IPS DF 6.9 (cell line): ENCODE results near the gene DAAM2.

Experiments
- DNase-seq: peaks from one replicate; pipeline ENCODE4 v3.0.0-alpha.2; 2013; ENCODE audit warnings: low read depth, low spot score
- H3K27ac ChIP-seq: one replicate; pipeline ENCODE4 v1.5.1; 2013; ENCODE audit warnings: low read length, control low read depth
- H3K27me3 ChIP-seq: 2 replicates; pipeline ENCODE4 v1.6.1; 2013; ENCODE audit warnings: mild to moderate bottlenecking, low read length; ENCODE audit not compliant: control insufficient read depth, insufficient read depth
- H3K36me3 ChIP-seq: 2 replicates; pipeline ENCODE4 v1.6.1; 2013; ENCODE audit warnings: low read length; ENCODE audit not compliant: control insufficient read depth, insufficient read depth
- H3K4me1 ChIP-seq: 2 replicates; pipeline ENCODE4 v1.6.1; 2013; ENCODE audit warnings: low read length; ENCODE audit not compliant: control insufficient read depth, insufficient read depth
- H3K4me3 ChIP-seq: 2 replicates; pipeline ENCODE4 v1.5.1; 2013; ENCODE audit warnings: mild to moderate bottlenecking, low read length
- H3K9me3 ChIP-seq: 2 replicates; pipeline ENCODE4 v1.6.1; 2013; ENCODE audit warnings: low read length, inconsistent platforms; ENCODE audit not compliant: control insufficient read depth, insufficient read depth
- WGBS: extraction: QIAGEN DNeasy Blood & Tissue Kit; methylation state at CpG from one replicate; pipeline ENCODE4 v1.1.7; 2013; ENCODE audit warnings: mixed read lengths, missing lambda C conversion rate; ENCODE audit not compliant: insufficient read length, insufficient coverage; 5-methylcytosine and 5-hydroxymethylcytosine counted together

DAAM2 gene

GRCh38 chr6:39892490-39893129, 100.4 kb downstream of the DAAM2 start:
- DNase-seq = peak; percentile 29
- no peaks in the 10 kb centered on the region for H3K27me3 ChIP-seq
- no CpG with 5 or more reads among the region's 2 CpGs for WGBS
- no peaks in the 10 kb centered on the region for H3K36me3 ChIP-seq
- H3K4me3 ChIP-seq = no peak overlapping the region
- H3K4me1 ChIP-seq = no peaks in the 10 kb centered on the region
- H3K9me3 ChIP-seq = no peaks in the 10 kb centered on the region
- H3K27ac ChIP-seq = no peak overlapping the region

GRCh38 chr6:39893286-39893685, 101.1 kb downstream of the DAAM2 start:
- no peaks in the 10 kb centered on the region for H3K36me3 ChIP-seq
- H3K27me3 ChIP-seq = no peaks in the 10 kb centered on the region
- H3K4me1 ChIP-seq = peaks cover 2% of the 10 kb centered on the region; the same call in 1 of the 2 replicates
- WGBS = no CpG with 5 or more reads among the region's 8 CpGs
- H3K4me3 ChIP-seq = no peak overlapping the region
- H3K27ac ChIP-seq = no peak overlapping the region
- no peak for DNase-seq
- H3K9me3 ChIP-seq = no peaks in the 10 kb centered on the region

GRCh38 chr6:39896701-39897100, 104.5 kb downstream of the DAAM2 start:
- H3K4me1 ChIP-seq = peaks cover 2% of the 10 kb centered on the region; the same call in 1 of the 2 replicates
- no peak overlapping the region for H3K4me3 ChIP-seq
- H3K9me3 ChIP-seq = no peaks in the 10 kb centered on the region
- WGBS = no CpG with 5 or more reads among the region's 12 CpGs
- DNase-seq = no peak
- H3K27ac ChIP-seq = no peak overlapping the region
- H3K36me3 ChIP-seq = no peaks in the 10 kb centered on the region
- H3K27me3 ChIP-seq = no peaks in the 10 kb centered on the region

- WGBS = no CpG with 5 or more reads among the region's 3 CpGs
- H3K36me3 ChIP-seq = no peaks in the 10 kb centered on the region
- H3K27me3 ChIP-seq = no peaks in the 10 kb centered on the region
- no peak overlapping the region for H3K27ac ChIP-seq
- H3K4me1 ChIP-seq = peaks cover 2% of the 10 kb centered on the region; the same call in 1 of the 2 replicates
- no peak overlapping the region for H3K4me3 ChIP-seq
- H3K9me3 ChIP-seq = no peaks in the 10 kb centered on the region
- no peak for DNase-seq
Measured at GRCh38 chr6:39897698-39898097, 105.5 kb downstream of the DAAM2 start.

GRCh38 chr6:39898625-39899024, 106.4 kb downstream of the DAAM2 start:
- Histone ChIP-seq H3K27ac (no peak overlapping the region), H3K4me1 (peaks cover 2% of the 10 kb centered on the region; the same call in 1 of the 2 replicates), H3K4me3 (no peak overlapping the region), H3K27me3 (no peaks in the 10 kb centered on the region), H3K9me3 (no peaks in the 10 kb centered on the region), H3K36me3 (no peaks in the 10 kb centered on the region)
- DNase-seq = no peak
- WGBS = no CpG with 5 or more reads among the region's 4 CpGs

- H3K4me1 ChIP-seq = peaks cover 2% of the 10 kb centered on the region; the same call in 1 of the 2 replicates
- H3K9me3 ChIP-seq = no peaks in the 10 kb centered on the region
- WGBS = no CpG with 5 or more reads among the region's 10 CpGs
- H3K27me3 ChIP-seq = no peaks in the 10 kb centered on the region
- H3K36me3 ChIP-seq = no peaks in the 10 kb centered on the region
- DNase-seq = no peak
- no peak overlapping the region for H3K27ac ChIP-seq
- H3K4me3 ChIP-seq = no peak overlapping the region
Measured at GRCh38 chr6:39899554-39900295, 107.5 kb downstream of the DAAM2 start.

GRCh38 chr6:39901116-39901655, 109.0 kb downstream of the DAAM2 start:
- Histone ChIP-seq H3K4me3 (no peak overlapping the region), H3K27ac (no peak overlapping the region), H3K27me3 (no peaks in the 10 kb centered on the region), H3K36me3 (peaks cover 2% of the 10 kb centered on the region; the same call in 1 of the 2 replicates), H3K9me3 (no peaks in the 10 kb centered on the region), H3K4me1 (peaks cover 2% of the 10 kb centered on the region; the same call in 1 of the 2 replicates)
- DNase-seq = no peak
- no CpG with 5 or more reads among the region's 10 CpGs for WGBS

GRCh38 chr6:39901670-39902069, 109.5 kb downstream of the DAAM2 start:
- peaks cover 2% of the 10 kb centered on the region; the same call in 1 of the 2 replicates for H3K4me1 ChIP-seq
- peaks cover 7% of the 10 kb centered on the region for H3K36me3 ChIP-seq
- H3K27me3 ChIP-seq = no peaks in the 10 kb centered on the region
- H3K4me3 ChIP-seq = no peak overlapping the region
- DNase-seq = no peak
- H3K27ac ChIP-seq = no peak overlapping the region
- no CpG with 5 or more reads among the region's 19 CpGs for WGBS
- no peaks in the 10 kb centered on the region for H3K9me3 ChIP-seq

GRCh38 chr6:39902136-39902535, 110.0 kb downstream of the DAAM2 start:
- WGBS = no CpG with 5 or more reads among the region's 2 CpGs
- DNase-seq = no peak
- Histone ChIP-seq H3K36me3 (peaks cover 7% of the 10 kb centered on the region), H3K27ac (no peak overlapping the region), H3K4me3 (no peak overlapping the region), H3K27me3 (no peaks in the 10 kb centered on the region), H3K4me1 (peaks cover 2% of the 10 kb centered on the region; the same call in 1 of the 2 replicates), H3K9me3 (no peaks in the 10 kb centered on the region)

GRCh38 chr6:39902786-39903465, 110.8 kb downstream of the DAAM2 start:
- Histone ChIP-seq H3K27me3 (no peaks in the 10 kb centered on the region), H3K4me3 (no peak overlapping the region), H3K36me3 (peaks cover 7% of the 10 kb centered on the region), H3K9me3 (no peaks in the 10 kb centered on the region), H3K4me1 (peaks cover 2% of the 10 kb centered on the region; the same call in 1 of the 2 replicates), H3K27ac (no peak overlapping the region)
- WGBS = no CpG with 5 or more reads among the region's 4 CpGs
- DNase-seq = no peak
